Measurements from ENCODE around the gene SPATA2. TPM values are rescaled to one million over a fixed set of nuclear protein-coding genes. Genes with fewer than 3 reads are reported as not detected.

The SPATA2 gene
- total and polyA plus RNA-seq, 5 experiments from 2014 or later = 1.7 to 9.0 (median 5.7) TPM

- Mint-ChIP-seq H3K4me1 (peaks cover 3 to 6% (median 5%) of the 10 kb centered on the region in 4 donors), H3K9me3 (no peaks in the 10 kb centered on the region), H3K36me3 (peaks cover 0 to 93% (median 11%) of the 10 kb centered on the region in 3 donors), H3K4me3 (no peak overlapping the region), H3K27me3 (no peaks in the 10 kb centered on the region), H3K27ac (peak overlapping the region in 1 of 10 donors; percentile 32)
- POLR2A ChIA-PET = no interaction called here
- DNase-seq (no peak), ATAC-seq (no peak)
These were observed 61.0 kb downstream of the SPATA2 start for GRCh38 chr20:49854190-49854875.

DNA sequence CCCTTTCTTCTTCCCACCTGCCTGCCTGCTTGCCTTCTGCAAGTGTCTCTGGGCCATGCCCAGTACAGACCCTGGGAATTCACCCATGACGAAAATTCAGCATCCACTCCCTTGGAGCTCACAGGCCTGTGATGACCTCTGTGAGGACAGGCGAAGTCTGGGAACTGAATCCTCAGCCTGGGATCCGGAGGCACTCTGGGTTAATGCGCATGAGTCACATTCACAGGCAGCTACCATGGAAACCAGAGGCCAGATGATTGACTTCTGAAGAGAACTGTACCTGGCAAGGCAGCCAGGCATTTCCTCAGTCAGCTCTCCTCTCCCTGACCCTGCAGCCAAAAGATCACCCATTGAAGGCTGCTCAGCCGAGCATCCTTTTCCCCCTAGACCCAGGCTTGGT lies 61.7 kb downstream of the SPATA2 start:
- H3K27ac Mint-ChIP-seq = peak overlapping the region in 1 of 10 donors; percentile 32
- no peaks in the 10 kb centered on the region for H3K9me3 Mint-ChIP-seq
- ATAC-seq (no peak), DNase-seq (no peak)
- POLR2A ChIA-PET = no interaction called here
- peaks cover 3 to 6% (median 5%) of the 10 kb centered on the region in 4 donors for H3K4me1 Mint-ChIP-seq
- H3K4me3 Mint-ChIP-seq = no peak overlapping the region
- peaks cover 0 to 93% (median 15%) of the 10 kb centered on the region in 3 donors for H3K36me3 Mint-ChIP-seq
- no peaks in the 10 kb centered on the region for H3K27me3 Mint-ChIP-seq

Other genes with a start within 250 kb of the SPATA2 start
- gene B4GALT5, start 201.7 kb downstream of the SPATA2 start, total RNA-seq = 1 to 10 TPM; 6.0 to 6.8 TPM
- gene B4GALT5, start 201.7 kb downstream of the SPATA2 start, polyA plus RNA-seq = 1 to 10 TPM in 1 of 3 donors, under 1 TPM in 2; 0.34 to 1.4 (median 0.73) TPM
- 10 to 100 TPM; 28.3 to 29.3 TPM for gene SLC9A8, start 102.7 kb downstream of the SPATA2 start, total RNA-seq
- 1 to 10 TPM; 4.7 to 9.0 (median 6.0) TPM for gene SLC9A8, start 102.7 kb downstream of the SPATA2 start, polyA plus RNA-seq
- gene RNF114, start 20.9 kb upstream of the SPATA2 start, total RNA-seq = 100 to 1,000 TPM; 104 to 105 TPM
- 100 to 1,000 TPM; 123 to 133 (median 123) TPM for gene RNF114, start 20.9 kb upstream of the SPATA2 start, polyA plus RNA-seq
- gene SNAI1, start 67.5 kb upstream of the SPATA2 start, total RNA-seq = 1 to 10 TPM in 1 of 2 experiments, under 1 TPM in 1; 0.82 to 1.5 TPM
- under 1 TPM in 2 of 3 donors, not detected in 1; 0.25 to 0.64 TPM for gene SNAI1, start 67.5 kb upstream of the SPATA2 start, polyA plus RNA-seq
- 100 to 1,000 TPM; 154 to 165 TPM for gene UBE2V1, start 197.6 kb upstream of the SPATA2 start, total RNA-seq
- gene UBE2V1, start 197.6 kb upstream of the SPATA2 start, polyA plus RNA-seq = 100 to 1,000 TPM; 141 to 155 (median 148) TPM
- 10 to 100 TPM; 15.8 to 17.1 TPM for gene PEDS1, start 238.2 kb upstream of the SPATA2 start, total RNA-seq
- 10 to 100 TPM; 13.0 to 30.2 (median 14.4) TPM for gene PEDS1, start 238.2 kb upstream of the SPATA2 start, polyA plus RNA-seq